Activated CD8-positive, alpha-beta memory T cell treated with anti-CD3 and anti-CD28 coated beads for 48 hours (primary cell): Measurements from ENCODE around the gene TSPOAP1.

ENCODE experiments used
- DNase-seq, 3 experiments: peaks; one replicate each; pipeline ENCODE4 v3.0.0-alpha.2; 2020; ENCODE audit warnings: low read depth in 2 of 3, low spot score in 2 of 3

The TSPOAP1 gene

GRCh38 chr17:58328195-58329034 is at the start of gene TSPOAP1:
Gene TSPOAP1, minus strand, starts transcription at chr17:58328795. Its CDS starts 875 bp downstream, at chr17:58327920.
- peak in 2 of 3 experiments; percentile 70 to 89 for DNase-seq

- DNase-seq, result no peak
Observed at GRCh38 chr17:58377661-58378060, 49.1 kb upstream of the TSPOAP1 start.

- DNase-seq, result no peak
Observed at GRCh38 chr17:58377093-58377601, 48.6 kb upstream of the TSPOAP1 start.

- no peak for DNase-seq
Observed at GRCh38 chr17:58376472-58377000, 47.9 kb upstream of the TSPOAP1 start.

- DNase-seq, result no peak
Observed at GRCh38 chr17:58375811-58376210, 47.2 kb upstream of the TSPOAP1 start.

GRCh38 chr17:58375256-58375655 is 46.7 kb upstream of the TSPOAP1 start:
- DNase-seq, result no peak

- no peak for DNase-seq
Observed at GRCh38 chr17:58373923-58374322, 45.3 kb upstream of the TSPOAP1 start.

- no peak for DNase-seq
Observed at GRCh38 chr17:58373003-58373402, 44.4 kb upstream of the TSPOAP1 start.

GRCh38 chr17:58371300-58371950 is 42.8 kb upstream of the TSPOAP1 start:
- DNase-seq, result no peak

GRCh38 chr17:58370716-58371115 is 42.1 kb upstream of the TSPOAP1 start:
- DNase-seq, result no peak

GRCh38 chr17:58370309-58370708 is 41.7 kb upstream of the TSPOAP1 start:
- no peak for DNase-seq

- no peak for DNase-seq
Observed at GRCh38 chr17:58369214-58370031, 40.8 kb upstream of the TSPOAP1 start.

GRCh38 chr17:58368860-58369213 is 40.2 kb upstream of the TSPOAP1 start:
- no peak for DNase-seq

- DNase-seq, result no peak
Observed at GRCh38 chr17:58367461-58367860, 38.9 kb upstream of the TSPOAP1 start.

GRCh38 chr17:58365980-58366595 is 37.5 kb upstream of the TSPOAP1 start:
- no peak for DNase-seq

- no peak for DNase-seq
Observed at GRCh38 chr17:58365185-58365979, 36.8 kb upstream of the TSPOAP1 start.

GRCh38 chr17:58364270-58364942 is 35.8 kb upstream of the TSPOAP1 start:
- no peak for DNase-seq

- DNase-seq, result no peak
Observed at GRCh38 chr17:58363457-58364185, 35.0 kb upstream of the TSPOAP1 start.
